Activated CD4-positive, alpha-beta T cell treated with anti-CD3 and anti-CD28 coated beads, Interleukin-2, amount 50 U/mL, for 48 hours (primary cell): ENCODE data around the gene CX3CL1.
A peak's percentile ranks its signal among the peaks of the same experiment; 100 is the strongest.
"Not testable (repeated sequence)": the region's sequence is repeated elsewhere in the genome, so short reads cannot be mapped to it uniquely, and the experiment has no call there.

Source experiments
- DNase-seq, 2 experiments: peaks; one replicate each; pipeline ENCODE4 v3.0.0-alpha.2; 2020

CX3CL1 gene

DNA sequence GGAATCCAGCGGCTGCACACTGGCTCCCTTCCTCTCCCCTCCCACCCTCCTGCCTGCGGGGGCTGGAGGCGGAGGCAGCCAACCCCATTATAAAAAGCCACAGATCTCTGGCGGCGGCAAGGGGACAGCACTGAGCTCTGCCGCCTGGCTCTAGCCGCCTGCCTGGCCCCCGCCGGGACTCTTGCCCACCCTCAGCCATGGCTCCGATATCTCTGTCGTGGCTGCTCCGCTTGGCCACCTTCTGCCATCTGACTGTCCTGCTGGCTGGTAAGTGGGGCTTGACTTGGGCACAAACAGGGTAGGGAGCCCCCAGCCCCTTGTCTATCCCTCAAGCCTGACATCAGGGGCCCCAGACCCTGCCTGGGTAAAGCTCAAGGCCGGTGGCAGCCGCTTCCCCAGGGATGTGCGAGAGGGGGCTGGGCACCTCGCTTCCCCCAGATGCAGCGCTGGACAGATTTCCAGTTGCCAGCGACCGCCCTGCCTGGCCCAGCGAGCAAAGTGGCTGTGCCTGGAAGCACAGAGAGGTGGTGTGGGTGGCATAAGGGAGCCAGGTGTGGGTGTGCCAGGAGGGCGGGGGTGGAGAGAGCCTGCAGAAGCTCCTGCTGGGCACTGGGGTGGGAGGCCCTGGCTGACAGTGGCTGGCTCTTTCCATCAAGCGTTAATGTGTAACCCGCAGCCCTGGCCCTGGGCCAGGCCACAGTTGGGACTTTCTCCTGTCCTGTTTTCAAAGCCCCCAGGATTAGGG, at the start of gene CX3CL1:
TSS of gene CX3CL1 (plus strand) at position 119 of the 745 bp plus-strand sequence. CDS start at position 198, 79 bp downstream.
- no peak for DNase-seq

DNA sequence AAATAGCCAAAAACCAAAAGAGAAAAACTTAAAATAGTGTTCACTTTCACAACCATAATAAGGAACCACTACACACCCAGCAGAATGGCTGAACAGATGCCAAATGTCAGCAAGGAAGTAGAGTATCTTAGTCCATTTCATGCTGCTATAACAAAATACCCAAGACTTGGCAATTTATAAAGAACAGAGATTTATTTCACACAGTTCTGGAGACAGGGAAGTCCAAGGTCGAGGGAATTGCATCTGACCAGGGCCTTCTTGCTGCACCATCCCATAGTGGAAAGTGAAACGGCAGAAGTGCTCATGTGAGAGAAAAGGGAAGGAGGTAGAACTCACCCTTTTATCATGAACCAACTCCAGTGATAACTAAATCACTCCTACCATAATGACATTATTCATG, 47.5 kb upstream of the CX3CL1 start:
- no peak for DNase-seq

DNA sequence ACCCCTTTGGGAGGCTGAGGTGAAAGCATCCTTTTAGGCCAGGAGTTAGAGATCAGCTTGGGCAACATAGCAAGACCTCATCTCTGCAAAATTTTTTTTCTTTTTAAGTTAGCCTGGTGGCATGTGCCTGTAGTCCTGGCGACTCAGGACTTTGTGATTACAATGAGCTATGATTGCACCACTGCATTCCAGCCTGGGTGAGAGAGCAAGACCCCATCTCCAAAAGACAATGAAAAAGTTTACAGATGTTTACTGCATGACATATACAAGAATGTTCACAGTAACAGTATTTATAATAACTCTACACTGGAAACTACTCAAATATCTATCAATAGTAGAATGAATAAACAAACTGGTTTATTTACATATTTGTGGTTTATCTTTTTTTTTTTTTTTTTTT, 46.8 kb upstream of the CX3CL1 start:
- DNase-seq = no peak

DNA sequence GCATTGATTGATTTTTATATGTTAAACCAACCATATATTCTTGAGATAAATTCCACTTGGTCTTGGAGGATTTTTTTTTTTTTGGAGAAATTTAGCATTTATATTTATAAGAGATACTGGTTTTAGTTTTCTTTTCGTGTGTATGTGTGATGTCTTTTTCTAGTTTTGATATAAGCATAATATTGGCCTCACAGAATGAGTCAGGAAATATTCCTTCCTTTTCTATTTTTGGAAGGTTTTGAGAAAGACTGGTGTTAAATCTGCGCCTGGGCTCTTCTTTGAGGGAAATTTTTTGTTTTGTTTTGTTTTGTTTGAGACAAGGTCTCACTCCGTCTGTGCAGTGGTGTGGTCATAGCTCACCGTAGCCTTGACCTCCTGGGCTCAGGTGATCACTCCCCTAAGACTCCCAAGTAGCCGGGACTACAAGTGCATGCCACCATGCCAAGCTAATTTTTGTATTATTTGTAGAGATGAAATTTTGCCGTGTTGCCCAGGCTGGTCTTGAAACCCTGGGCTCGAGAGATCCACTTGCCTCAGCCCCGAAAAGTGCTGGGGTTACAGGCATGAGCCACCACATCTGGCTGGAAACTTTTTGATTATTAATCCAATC, 42.5 kb upstream of the CX3CL1 start:
- DNase-seq = no peak

DNA sequence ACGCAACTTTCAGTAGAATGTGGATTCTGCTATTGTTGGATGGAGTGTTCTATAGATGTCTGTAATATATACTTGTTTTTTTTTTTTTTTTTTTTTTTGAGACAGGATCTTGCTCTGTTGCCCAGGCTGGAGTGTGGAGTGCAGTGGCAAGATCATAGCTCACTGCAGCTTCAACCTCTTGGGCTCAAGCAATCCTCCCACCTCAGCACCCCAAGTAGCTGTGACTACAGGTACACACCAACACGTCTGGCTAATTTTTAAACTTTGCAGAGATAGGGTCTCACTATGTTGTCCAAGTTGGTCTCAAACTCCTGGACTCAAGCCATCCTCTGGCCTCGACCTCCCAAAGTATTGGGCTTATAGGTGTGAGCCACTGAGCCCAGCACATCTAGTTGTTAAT, 40.9 kb upstream of the CX3CL1 start:
- no peak for DNase-seq

DNA sequence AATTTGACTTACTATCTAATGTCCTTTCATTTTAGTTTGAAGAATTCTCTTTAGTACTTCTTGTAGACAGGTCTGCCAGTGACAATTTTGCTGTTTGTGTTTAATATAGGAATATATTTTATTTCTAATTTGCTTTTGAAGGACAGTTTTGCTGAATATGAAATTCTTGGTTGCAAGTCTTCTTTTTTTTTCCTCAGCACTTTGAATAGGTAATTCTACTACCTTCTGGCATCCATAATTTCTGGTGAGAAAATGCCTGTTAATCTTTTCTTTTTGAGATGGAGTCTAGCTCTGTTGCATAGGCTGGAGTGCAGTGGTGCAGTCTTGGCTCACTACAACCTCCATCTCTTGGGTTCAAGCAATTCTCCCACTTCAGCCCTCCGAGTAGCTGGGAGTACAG, 38.9 kb upstream of the CX3CL1 start:
- no peak for DNase-seq

DNA sequence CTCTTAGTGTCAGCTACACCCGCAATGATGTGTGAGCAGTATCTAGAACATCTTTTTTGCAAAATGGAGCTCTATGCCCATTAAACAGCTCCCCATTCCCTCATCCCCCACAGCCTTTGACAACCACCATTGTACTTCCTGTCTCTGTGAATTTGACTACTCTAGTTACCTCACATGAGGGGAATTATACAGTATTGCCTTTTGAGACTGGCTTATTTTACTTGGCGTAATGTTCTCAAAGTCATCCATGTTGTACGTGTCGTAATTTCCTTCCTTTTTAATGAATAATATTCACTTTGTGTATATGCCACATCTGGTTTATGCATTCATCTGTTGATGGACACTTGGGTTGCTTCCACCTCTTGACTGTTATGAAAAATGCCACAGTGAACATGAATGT, 36.9 kb upstream of the CX3CL1 start:
- no peak for DNase-seq

DNA sequence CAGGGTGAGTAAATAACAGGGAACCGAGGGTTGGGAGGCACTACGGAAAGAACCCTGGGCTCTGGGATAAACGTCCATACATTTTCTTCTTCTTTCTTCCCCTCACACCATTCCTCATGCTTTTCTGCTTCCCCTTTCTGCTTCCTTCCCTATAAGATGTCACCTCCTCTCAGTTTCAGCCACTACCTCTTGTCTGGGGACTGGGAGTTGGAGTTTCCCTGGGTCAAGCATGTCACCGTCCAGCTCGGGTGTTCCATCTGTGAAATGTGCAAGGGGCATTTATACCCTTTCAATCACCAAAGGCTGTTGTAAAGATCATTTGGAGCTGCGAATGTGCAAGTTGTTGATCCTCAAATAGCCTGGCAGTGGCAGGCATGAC, 31.2 kb upstream of the CX3CL1 start:
- no peak for DNase-seq

DNA sequence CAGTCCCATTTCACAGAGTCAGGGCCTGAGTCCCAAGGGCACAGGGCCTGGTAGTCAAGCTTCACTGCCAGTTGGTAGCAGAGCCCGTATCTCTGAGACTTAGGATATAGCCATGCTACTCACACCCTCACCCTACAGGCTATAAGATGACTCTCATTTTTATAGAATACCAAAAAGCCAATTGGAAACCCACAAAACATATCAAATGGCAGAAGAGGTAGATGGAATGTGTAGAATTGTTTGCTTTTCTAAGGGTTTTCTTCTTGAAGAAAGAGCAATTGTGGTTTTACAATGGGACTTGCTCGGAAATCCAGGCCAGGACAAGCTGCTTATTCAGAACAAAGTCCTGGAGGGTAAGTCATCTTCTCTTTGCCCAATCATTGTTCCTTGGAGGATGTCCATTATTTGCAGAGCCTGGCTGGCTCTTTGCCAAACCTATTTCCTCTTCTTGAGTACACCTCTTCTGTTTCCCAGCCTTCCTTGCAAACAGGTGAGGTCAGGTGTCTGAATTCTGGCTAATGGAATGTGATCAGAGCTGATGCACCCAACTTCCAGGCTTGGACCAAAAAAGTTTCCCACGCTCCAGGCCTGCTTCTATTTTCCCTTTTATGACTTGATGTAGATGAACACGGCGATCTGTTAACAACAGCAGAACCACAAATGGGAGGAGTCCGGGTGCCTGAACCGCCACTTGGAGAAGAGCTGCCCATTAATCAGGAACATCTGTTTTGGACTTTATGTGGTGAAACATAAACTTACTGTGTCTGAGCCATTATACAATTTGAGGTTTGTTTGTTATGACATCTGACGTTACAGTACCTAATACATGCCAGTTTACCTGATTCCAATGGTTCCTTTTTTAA, 30.6 kb upstream of the CX3CL1 start:
- DNase-seq = no peak

DNA sequence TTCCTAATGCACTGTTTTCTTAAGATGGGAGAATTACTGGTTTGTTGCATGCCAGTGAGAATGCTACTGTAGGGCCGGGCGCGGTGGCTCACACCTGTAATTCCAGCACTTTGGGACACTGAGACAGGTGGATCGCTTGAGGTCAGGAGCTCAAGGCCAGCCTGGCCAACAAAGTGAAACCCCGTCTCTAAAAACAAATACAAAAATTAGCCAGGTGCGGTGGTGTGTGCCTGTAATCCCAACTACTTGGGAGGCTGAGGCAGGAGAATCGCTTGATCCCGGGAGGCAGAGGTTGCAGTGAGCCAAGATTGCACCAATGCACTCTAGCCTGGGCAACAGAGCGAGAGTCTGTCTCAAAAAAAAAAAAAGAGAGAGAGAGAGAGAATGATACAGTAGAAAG, 29.7 kb upstream of the CX3CL1 start:
- not testable (repeated sequence) for DNase-seq

DNA sequence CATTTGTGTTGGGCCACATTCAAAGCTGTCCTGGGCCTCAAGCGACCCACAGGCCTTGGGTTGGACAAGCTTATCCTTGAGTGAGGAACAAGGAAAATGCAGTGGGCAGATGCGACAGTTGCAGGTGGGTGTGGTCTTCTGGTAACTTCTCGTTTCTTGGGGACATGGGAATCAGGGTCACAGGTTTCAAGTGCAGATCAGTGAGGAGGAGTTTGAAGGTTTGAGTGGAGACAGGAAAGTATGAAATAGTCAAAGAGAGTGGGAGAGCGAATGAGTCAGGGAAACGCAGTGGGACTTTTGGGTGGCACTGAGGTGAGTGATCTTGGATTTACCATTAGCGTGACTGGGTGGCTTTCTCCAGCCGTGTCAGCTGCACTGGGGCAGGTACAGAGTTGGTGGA, 29.1 kb upstream of the CX3CL1 start:
- no peak for DNase-seq

DNA sequence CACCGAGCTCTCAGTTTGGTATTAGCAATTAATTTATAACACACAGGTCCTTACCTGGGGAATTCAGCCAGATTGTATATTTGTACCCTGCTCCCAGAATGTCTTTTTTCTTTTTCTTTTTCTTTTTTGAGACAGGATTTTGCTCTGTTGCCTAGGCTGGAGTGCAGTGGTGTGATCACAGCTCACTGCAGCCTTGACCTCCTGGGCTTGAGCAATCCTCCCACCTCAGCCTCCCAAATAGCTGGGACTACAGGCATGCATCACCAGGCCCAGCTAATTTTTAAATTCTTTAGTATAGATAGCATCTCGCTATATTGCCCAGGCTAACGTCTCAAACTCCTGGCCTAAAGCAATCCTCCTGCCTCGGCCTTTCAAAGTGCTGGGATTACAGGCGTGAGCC, 28.2 kb upstream of the CX3CL1 start:
- not testable (repeated sequence) for DNase-seq

DNA sequence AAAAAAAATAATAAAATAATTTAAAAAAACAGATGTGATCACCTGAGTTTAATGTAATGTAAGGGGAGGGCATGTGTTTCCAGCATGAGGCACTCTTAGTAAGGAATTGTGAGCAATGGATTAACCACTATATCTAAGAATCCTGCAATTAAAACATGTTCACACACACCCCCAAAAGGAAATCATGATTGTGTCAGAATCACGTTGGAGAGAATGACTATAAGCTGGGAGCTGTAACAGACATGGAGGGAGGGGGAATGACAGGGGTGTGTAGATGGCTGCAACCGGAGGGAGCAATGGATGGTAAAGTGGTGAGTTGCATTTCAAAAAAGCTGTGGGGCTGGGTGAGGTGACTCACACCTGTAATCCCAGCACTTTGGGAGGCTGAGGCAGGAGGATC, 27.3 kb upstream of the CX3CL1 start:
- DNase-seq = no peak

DNA sequence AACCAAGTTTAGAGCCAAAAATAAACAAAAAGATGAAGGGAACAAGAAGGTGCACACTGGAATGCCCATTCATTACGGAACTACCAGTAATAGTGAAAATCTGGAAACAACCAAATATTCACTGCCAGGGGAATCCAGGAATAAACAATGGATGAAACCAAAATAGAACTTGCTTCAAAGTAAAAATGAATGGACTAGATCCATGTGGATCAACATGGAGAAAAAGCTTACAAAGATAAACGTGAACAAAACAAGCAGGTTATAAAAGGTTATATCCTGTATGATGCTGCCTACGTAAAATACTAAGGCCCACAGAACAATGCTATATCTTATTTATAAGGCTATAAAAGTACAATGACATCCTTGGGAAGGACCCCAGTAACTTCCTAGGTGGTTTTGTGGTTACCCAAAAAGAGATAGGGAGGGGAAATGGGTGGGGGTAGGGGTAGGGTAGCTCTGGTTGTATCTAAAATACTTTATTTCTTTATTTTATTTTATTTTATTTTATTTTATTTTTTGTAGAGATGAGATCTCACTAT, 26.6 kb upstream of the CX3CL1 start:
- no peak for DNase-seq

DNA sequence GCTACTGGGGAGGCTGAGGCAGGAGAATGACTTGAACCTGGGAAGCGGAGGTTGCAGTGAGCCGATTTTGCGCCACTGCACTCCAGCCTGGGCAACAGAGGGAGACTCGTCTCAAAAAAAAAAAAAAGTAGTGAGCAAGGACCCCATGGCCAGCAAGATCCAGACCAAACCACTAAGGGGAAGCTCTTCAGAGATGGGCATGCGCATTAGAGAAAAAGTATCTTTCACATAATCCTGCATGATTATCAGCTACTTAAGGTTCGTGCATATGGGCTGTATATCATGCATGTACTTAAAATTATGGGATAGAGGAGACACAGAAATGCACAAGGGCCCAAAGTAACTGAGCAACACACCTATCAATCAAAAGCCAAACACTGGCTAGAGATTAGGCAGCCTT, 24.4 kb upstream of the CX3CL1 start:
- DNase-seq = no peak

DNA sequence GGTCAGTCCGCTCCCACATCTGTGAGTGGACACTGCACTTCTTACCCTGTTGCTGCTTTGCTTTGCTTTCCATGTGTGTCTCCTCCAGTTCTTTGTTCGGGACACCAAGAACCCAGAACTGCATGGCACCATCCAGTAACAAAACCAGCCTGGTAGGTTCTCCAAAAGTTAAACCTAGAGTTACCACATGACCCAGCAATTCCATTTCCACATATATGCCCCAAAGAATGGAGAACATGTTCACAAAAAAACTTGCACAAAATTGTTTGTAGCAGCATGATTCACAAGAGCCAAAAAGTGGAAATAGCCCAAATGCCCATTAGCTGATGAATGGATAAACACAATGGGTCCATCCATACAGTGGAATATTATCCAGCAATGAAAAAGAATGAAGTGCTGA, 24.0 kb upstream of the CX3CL1 start:
- no peak for DNase-seq

DNA sequence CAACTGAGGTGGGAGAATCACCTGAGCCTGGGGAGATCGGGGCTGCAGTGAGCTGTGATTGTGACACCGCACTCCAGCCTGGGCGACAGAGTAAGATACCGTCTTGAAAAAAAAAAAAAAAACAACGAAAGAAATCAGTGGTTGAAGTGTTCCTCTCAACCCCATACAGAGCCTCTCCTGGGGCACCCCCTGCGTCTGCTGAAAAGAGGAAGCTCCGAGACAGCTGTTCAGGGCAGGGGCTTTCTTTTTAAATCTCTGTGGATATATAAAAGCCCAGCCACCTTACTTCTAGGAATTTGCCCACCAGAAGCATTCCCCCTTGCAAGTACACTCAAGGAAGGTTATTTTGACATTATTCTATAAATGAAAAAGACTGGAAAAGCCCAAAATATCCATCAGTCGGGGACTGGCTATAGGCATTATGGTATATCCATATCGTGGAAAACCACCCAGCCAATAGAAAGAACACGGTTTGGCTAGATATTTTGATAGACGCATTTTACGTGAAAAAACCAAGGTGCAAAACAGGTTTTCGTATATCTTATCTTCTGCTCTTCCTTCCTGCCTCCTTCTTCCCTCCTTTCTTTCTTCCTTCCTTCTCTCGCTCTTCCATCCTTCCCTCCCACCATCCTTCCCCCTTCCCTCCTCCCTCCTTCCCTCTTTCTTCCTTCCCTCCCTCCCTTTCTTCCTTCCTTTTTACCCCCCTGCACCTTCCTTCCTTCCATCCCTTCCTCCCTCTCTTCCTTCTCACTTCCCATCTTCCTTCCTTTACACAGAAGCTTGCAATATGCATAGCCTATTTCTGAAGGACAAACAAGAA, 22.9 kb upstream of the CX3CL1 start:
- DNase-seq = peak; percentile 11 to 21

DNA sequence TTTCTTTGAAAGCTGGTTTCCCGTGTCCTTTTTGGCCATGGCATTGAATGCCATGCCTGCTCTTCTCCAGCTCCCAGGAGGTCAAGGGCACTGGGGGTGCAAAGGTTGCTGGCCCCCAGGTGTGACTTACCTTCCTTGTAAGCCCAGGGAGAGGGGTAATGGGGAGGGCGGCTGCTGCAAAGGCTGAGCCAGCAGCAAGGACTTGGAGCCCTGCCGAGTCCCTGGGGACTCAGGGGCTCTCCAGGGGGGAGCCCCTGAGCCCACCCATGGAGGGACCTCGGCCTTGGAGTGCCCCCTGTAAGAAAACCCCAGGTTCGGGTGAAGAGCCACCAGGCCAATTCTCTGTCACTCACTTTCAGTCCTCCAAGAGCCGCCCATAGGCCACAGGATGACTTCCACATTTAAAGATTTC, 19.6 kb upstream of the CX3CL1 start:
- DNase-seq = no peak

DNA sequence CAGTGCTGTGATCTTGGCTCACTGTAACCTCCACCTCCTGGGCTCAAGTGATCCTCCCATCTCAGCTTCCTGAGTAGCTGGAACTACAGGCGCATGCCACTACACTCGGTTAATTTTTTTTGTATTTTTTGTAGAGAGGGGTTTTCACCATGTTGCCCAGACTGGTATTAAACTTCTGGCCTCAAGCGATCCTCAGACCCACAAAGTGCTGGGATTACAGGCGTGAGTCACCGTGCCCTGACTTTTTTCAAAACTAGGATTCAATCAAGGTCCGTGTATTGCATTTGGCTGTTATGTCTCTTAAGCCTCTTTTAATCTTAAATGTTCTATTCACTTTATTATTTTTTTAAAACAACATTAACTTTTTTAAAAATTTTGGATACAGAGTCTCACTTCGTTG, 18.0 kb upstream of the CX3CL1 start:
- no peak for DNase-seq

DNA sequence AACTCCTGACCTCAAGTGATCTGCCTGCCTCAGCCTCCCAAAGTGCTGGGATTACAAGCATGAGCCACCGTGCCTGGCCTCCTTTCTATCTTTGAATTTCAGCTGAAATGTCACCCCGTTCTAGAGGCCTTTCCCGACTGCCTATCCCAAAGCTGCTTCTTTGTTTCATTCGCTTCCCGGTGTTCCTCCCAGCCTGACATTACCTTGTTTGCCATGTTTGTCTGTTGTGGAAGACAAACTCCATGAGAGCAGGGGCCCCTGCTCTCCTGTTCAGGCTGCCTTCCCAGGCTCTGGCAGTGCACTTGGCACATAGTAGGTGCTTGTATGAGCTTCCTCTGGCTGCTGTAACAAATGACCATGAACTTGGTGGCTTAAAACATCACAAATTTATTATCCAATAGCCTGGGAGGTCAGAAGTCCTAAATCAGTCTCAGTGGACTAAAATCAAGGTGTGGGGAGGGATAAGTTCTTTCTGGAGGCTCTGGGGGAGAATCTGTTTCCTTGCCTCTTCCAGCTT, 16.3 kb upstream of the CX3CL1 start:
- no peak for DNase-seq

DNA sequence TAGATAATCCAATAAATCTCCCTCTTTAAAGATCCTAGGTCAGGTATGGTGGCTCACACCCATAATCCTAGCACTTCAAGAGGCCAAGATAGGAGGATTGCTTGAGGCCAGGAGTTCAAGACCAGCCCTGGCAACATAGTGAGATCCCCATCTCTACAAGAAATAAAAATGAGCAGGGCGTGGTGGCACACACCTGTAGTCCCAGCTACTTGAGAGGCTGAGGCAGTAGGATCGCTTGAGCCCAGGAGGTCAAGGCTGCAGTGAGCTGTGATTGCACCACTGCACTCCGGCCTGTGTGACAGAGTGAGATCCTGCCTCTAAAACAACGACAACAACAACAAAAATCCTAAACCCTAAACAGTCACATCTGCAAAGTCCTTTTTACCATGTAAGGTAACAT, 15.7 kb upstream of the CX3CL1 start:
- DNase-seq = no peak

DNA sequence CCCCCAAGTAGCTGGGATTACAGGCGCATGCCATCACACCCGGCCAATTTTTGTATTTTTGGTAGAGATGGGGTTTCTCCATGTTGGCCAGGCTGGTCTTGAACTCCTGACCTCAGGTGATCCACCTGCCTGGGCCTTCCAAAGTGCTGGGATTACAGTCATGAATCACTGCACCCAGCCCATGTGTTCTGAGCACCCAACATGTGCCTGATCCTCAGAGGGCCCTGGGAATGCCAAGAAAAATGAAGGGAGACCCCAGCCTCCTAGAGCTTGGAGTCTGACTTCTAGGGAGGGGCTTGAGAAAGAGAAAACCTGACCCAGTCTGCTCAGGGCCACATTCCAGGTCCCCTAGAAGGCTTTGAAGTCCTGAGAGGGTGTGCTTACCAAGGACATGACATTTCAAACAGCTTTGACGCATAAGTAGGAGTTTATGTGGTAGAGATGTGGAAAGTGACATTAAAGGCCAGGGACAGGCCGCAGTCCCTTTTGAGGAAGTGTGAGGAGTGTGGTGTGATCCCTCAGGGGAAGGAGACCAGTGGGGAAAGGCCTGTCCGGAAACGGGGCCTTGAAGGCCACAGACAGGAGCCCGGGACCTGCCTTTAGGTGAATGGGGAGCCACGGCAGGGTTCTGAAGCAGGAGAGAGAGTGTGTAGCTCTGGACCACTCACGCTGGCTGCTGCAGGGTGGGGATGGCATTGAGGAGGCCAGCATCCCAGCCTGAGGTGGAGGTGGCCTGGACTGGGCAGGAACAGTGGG, 14.8 kb upstream of the CX3CL1 start:
- DNase-seq = no peak
